Subcutaneous adipose tissue (tissue), 4 donors: ENCODE data around the gene TPST2. TPM values are rescaled to one million over a fixed set of nuclear protein-coding genes. Genes with fewer than 3 reads are reported as not detected.

Experiments
- CTCF ChIP-seq: fragments of 450-650 bp; IDR thresholded peaks from one replicate; pipeline ENCODE4 v1.5.1; 2016; ENCODE audit warnings: low read depth, mild to moderate bottlenecking, control low read depth, antibody characterized with exemption, moderate library complexity
- total RNA-seq, 4 donors: library from RNA; depleted of rRNA; stranded (reverse); fragments of >200 nt; gene quantifications; one replicate each; pipeline ENCODE4 v1.1.0, GENCODE V29; 2016

TPST2 gene
- total RNA-seq, 4 donors from 2014 or later = 39.1 to 74.6 (median 48.3) TPM

GRCh38 chr22:26513838-26514237, 76.1 kb downstream of the TPST2 start:
- TF ChIP-seq CTCF = no peak

DNA sequence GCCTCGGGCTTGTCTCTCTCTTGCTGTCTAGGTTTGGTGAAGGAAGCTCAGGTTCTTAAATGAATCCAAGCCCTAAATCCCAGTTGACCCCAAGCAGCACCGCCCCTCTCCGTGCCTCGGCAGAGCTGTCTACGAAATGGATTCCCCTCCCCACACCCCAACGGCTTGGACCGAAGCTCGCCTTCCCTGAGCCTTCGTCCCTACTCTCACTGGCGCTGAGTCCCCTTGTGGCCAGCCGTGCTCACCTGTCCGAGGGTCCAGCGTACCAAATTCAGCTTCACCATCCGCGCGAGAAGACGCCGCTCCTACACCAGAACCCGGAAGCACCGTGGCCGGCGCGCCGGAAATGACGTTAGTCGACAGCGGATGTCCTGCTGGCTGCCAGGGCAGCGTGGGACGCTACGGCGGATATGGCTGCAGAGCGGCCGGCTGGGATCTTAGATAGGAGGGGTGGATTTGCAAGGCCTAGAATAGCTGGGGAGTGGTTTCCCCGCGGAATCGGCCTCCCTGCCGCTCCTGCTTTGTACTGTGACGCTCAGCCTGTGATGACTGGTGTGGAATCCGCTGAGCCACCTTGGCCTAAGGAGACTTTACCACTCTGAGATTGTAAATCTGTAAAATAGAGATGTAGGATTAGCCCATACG, 77.7 kb downstream of the TPST2 start, which contains the start of gene TFIP11:
TFIP11 (minus strand) TSS at position 325 of the 645 bp plus-strand sequence. CDS start 2,201 bp downstream, outside the sequence.
- TF ChIP-seq CTCF = no peak

DNA sequence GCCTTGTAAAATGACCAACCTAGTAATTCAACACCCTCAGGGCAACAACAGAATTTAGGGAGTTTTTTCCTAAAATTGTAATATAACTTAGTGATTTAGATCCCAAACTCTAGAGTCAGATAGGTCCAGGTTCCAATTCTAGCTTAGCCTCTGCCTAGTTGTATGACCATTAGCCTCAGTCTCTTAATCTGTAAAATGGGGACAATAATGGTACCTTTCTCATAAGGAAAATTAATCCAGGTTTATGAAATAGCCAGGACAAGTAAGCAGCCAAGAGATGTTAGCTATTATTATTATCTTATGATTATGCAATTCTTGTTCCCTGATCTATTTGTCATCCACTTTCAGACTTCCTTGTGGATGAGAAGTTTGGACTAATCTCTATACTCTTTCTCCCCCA, 81.8 kb downstream of the TPST2 start:
- TF ChIP-seq CTCF = no peak

DNA sequence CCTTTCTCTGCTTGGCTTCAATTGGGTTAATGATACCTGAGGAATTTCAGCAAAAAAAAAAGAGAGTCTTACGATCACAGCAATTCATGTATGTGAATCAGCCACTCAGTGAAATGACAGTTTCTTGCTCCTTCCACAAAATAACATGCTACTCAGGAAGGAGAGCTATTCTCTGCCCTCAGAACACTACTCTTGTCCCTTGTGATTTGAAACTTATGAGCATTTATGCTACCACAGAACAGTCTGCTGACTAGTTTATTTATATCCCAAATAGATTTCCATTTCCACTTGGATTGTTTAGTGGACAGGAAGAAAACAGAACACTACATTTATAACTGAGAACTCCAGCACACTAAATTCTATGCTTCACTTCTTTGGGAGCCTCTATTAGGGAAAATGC, 86.2 kb downstream of the TPST2 start:
- no peak for TF ChIP-seq CTCF

- TF ChIP-seq CTCF = no peak
Observed at GRCh38 chr22:26502688-26503561, 87.0 kb downstream of the TPST2 start.

DNA sequence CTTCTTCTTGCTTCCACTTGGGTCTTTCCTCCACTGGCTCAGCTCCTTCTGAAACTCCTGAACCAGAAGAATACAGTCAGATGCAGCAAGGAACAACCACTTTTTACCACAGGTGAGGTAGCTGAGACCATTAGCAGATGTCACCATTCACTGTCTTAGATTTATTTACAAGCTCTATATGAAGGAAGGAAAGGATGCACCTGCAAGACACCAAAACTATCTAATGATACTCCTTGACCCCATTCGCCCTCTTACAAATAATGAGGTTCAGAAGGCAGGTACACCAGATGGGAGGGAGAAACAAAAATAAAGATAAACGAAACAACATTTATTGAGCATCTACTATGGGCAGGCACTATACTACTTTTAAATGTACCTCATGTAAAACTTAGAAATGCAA, 87.9 kb downstream of the TPST2 start:
- TF ChIP-seq CTCF = no peak

DNA sequence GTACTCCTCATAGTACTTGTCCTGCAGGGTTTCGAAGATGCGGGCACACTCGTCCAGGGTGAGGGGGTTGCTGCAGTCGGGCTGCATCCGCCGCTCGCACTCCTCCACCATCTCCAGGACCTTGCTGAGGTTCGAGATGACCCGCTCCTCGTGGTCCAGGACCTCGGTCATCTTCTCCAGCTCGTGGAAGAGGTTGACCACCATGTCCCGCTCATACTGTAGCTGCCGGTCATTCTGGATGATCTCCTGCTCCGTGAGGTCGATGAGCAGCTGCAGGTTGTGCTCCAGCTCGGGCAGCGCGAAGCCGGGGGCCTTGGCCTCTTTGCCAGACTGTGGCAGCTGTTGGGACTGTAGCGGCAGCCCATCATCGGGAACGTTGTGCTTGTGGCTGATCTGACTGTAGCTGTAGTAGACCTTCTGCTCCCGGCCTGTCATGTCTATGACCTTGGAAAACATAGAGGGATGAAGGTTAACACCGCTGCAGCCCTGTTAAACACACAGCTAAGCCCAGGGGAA, 90.7 kb downstream of the TPST2 start:
- TF ChIP-seq CTCF = no peak
